Thyroid gland (tissue), 4 donors: ENCODE data around the gene NR1D2.

Source experiments
- POLR2A ChIP-seq, 2 donors: fragments of 450-650 bp; IDR thresholded peaks; one replicate each; pipeline ENCODE4 v1.6.1; 2017; ENCODE audit warnings: antibody characterized with exemption in 2 of 2, mild to moderate bottlenecking in 2 of 2, moderate library complexity in 1 of 2
- TF ChIP-seq, protein P1 (sequence below), 6 experiments: fragments of 200-600 bp in 3 of 6; fragments of 450-650 bp in 3 of 6; sonication (generic) in 3 of 6; IDR thresholded peaks; one replicate each; pipeline ENCODE4 v1.5.1; 2016 to 2019; ENCODE audit warnings: antibody characterized with exemption in 6 of 6, mild to moderate bottlenecking in 2 of 6, inconsistent platforms in 1 of 6, moderate library complexity in 1 of 6

DNA sequence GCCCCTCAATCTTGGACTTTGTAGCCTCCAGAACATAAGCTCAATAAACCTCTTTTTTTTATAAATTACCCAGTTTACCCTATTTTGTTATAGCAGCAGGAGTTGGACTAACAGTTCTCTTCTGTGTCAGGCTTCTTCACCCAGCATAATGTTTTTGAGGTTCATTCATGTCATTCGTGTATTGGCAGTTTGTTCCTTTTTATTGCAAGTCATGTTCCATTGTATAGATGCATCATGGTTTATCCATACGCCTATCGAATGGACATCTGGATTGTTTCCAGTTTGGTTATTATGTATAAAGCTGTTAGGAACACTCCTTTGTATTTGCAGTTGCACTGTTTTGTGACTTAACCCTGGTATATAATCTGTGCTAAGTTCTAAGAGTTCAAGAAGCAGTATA, 39.8 kb downstream of the NR1D2 start:
- no peak for TF ChIP-seq POLR2A (IDR thresholded peaks at IDR 0.05)
- TF ChIP-seq, protein P1, sequence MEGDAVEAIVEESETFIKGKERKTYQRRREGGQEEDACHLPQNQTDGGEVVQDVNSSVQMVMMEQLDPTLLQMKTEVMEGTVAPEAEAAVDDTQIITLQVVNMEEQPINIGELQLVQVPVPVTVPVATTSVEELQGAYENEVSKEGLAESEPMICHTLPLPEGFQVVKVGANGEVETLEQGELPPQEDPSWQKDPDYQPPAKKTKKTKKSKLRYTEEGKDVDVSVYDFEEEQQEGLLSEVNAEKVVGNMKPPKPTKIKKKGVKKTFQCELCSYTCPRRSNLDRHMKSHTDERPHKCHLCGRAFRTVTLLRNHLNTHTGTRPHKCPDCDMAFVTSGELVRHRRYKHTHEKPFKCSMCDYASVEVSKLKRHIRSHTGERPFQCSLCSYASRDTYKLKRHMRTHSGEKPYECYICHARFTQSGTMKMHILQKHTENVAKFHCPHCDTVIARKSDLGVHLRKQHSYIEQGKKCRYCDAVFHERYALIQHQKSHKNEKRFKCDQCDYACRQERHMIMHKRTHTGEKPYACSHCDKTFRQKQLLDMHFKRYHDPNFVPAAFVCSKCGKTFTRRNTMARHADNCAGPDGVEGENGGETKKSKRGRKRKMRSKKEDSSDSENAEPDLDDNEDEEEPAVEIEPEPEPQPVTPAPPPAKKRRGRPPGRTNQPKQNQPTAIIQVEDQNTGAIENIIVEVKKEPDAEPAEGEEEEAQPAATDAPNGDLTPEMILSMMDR (IDR thresholded peaks at IDR 0.05) = no peak
